Measurements from ENCODE around the gene KCNQ1.

- TF ChIP-seq EZH2 (IDR thresholded peaks at IDR 0.05; ENCODE audit: low read length, missing control alignments) (no peak), CTCF (conservative IDR thresholded peaks at IDR 0.05 in 1 of 2, IDR thresholded peaks at IDR 0.05 in 1 of 2; ENCODE audit: low read depth in 1 of 2, low read length in 2 of 2) (no peak)
These were observed 327.8 kb downstream of the KCNQ1 start for GRCh38 chr11:2772544-2773031.

Measured in fibroblast of lung (primary cell).